ENCODE measurements around the gene MYOM3. TPM values are rescaled to one million over a fixed set of nuclear protein-coding genes. Genes with fewer than 3 reads are reported as not detected.

MYOM3 gene
- total RNA-seq, 4 donors from 2014 or later, result 1.5 to 1.9 (median 1.7) TPM

- H3K4me3 ChIP-seq (ENCODE audit: low read depth, poor library complexity, severe bottlenecking), result no peak overlapping the region
- intact Hi-C loops (cut with DNase I; ENCODE audit: low total_unique reads), result no loop called here
- DNase-seq (ENCODE audit: low spot score in 2 of 2), result no peak
- TF ChIP-seq POLR2A (IDR thresholded peaks at IDR 0.05) (no peak), CTCF (IDR thresholded peaks at IDR 0.05) (no peak)
- WGBS, 2 donors, result 47 to 59% methylated on average over 6 of the region's 6 CpGs
Measured at GRCh38 chr1:24126018-24126671, 14.2 kb upstream of the MYOM3 start.

- 76 to 80% methylated on average over 4 of the region's 4 CpGs for WGBS, 2 donors
- no peak overlapping the region for H3K4me3 ChIP-seq (ENCODE audit: low read depth, poor library complexity, severe bottlenecking)
- TF ChIP-seq POLR2A (IDR thresholded peaks at IDR 0.05) (no peak), CTCF (IDR thresholded peaks at IDR 0.05) (no peak)
- DNase-seq (ENCODE audit: low spot score in 2 of 2), result no peak
- intact Hi-C loops (cut with DNase I; ENCODE audit: low total_unique reads), result no loop called here
Measured at GRCh38 chr1:24125456-24125855, 13.5 kb upstream of the MYOM3 start.

- WGBS, 2 donors, result 75 to 95% methylated on average over 2 of the region's 2 CpGs
- H3K4me3 ChIP-seq (ENCODE audit: low read depth, poor library complexity, severe bottlenecking), result no peak overlapping the region
- intact Hi-C loops (cut with DNase I; ENCODE audit: low total_unique reads), result no loop called here
- no peak for DNase-seq (ENCODE audit: low spot score in 2 of 2)
- no peak for TF ChIP-seq POLR2A (IDR thresholded peaks at IDR 0.05)
- TF ChIP-seq CTCF (IDR thresholded peaks at IDR 0.05), result no peak
Measured at GRCh38 chr1:24124980-24125379, 13.0 kb upstream of the MYOM3 start.

- WGBS, 2 donors, result 77 to 89% methylated on average over 6 of the region's 6 CpGs
- no peak for DNase-seq (ENCODE audit: low spot score in 2 of 2)
- TF ChIP-seq CTCF (IDR thresholded peaks at IDR 0.05), result no peak
- no peak for TF ChIP-seq POLR2A (IDR thresholded peaks at IDR 0.05)
- H3K4me3 ChIP-seq (ENCODE audit: low read depth, poor library complexity, severe bottlenecking), result no peak overlapping the region
- intact Hi-C loops (cut with DNase I; ENCODE audit: low total_unique reads), result no loop called here
Measured at GRCh38 chr1:24123611-24124010, 11.7 kb upstream of the MYOM3 start.

GRCh38 chr1:24122776-24123175 is 10.8 kb upstream of the MYOM3 start:
- 92 to 95% methylated on average over 7 of the region's 7 CpGs for WGBS, 2 donors

More at GRCh38 chr1:24122776-24123175, 10.8 kb upstream of the MYOM3 start:
- no peak for DNase-seq (ENCODE audit: low spot score in 2 of 2)
- TF ChIP-seq POLR2A (IDR thresholded peaks at IDR 0.05), result no peak
- TF ChIP-seq CTCF (IDR thresholded peaks at IDR 0.05), result no peak
- H3K4me3 ChIP-seq (ENCODE audit: low read depth, poor library complexity, severe bottlenecking), result no peak overlapping the region
- intact Hi-C loops (cut with DNase I; ENCODE audit: low total_unique reads), result no loop called here
